ENCODE data around the gene AGO3.

The AGO3 gene

DNA sequence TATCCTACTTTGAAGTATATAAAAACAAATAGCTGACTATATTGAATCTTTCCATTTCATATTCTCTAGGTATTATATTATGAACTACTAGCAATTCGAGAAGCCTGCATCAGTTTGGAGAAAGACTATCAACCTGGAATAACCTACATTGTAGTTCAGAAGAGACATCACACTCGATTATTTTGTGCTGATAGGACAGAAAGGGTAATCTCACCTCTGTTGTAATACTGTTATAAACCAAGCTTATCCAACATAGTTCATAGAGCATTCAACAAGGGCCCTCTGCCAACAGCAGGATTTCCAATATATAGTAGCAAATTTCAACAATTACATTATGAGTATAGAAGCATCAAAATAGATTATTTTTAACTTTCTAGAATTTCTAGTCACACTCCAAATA, 109.3 kb downstream of the AGO3 start:
- no peak for DNase-seq (ENCODE audit: extremely low read depth, low read depth)
- TF ChIP-seq, protein P1, sequence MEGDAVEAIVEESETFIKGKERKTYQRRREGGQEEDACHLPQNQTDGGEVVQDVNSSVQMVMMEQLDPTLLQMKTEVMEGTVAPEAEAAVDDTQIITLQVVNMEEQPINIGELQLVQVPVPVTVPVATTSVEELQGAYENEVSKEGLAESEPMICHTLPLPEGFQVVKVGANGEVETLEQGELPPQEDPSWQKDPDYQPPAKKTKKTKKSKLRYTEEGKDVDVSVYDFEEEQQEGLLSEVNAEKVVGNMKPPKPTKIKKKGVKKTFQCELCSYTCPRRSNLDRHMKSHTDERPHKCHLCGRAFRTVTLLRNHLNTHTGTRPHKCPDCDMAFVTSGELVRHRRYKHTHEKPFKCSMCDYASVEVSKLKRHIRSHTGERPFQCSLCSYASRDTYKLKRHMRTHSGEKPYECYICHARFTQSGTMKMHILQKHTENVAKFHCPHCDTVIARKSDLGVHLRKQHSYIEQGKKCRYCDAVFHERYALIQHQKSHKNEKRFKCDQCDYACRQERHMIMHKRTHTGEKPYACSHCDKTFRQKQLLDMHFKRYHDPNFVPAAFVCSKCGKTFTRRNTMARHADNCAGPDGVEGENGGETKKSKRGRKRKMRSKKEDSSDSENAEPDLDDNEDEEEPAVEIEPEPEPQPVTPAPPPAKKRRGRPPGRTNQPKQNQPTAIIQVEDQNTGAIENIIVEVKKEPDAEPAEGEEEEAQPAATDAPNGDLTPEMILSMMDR (IDR thresholded peaks at IDR 0.05; ENCODE audit: low read depth, low read length, missing control alignments), result no peak
- H3K4me3 ChIP-seq (replicated peaks; ENCODE audit: low read depth, low read length), result no peak overlapping the region

DNA sequence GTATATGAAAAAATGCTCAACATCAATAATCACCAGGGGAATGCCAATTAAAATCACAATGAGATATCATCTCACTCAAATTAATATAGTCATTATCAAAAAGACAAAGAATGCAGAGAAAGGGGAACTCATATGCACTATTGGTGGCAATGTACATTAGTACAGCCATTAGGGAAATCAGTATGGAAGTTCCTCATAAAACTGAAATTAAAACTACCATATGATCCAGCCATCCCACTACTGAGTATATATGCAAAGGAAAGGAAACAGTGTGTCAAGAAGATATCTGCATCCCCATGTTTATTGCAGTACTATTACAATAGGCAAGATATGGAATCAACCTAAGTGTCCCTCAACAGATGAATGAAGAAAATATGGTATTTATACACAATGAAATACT, 120.9 kb downstream of the AGO3 start:
- DNase-seq (ENCODE audit: extremely low read depth, low read depth), result no peak
- H3K4me3 ChIP-seq (replicated peaks; ENCODE audit: low read depth, low read length), result no peak overlapping the region
- TF ChIP-seq, protein P1 (IDR thresholded peaks at IDR 0.05; ENCODE audit: low read depth, low read length, missing control alignments), result no peak

DNA sequence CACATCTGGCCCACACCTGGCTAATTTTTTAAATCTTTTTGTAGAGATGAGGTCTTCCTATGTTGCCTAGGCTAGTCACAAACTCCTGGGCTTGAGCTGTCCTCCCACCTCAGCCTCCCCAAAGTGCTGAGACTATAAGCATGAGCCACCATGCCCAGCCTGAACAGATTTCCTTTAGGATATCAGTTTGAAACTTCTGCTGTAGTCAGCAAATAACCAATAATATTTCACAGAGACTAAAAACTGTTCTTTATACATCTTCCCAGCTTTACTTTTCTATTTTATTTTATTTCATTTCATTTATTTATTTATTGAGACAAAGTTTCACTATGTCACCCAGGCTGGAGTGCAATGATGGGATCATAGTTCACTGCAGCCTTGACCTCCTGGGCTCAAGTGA, 123.1 kb downstream of the AGO3 start:
- TF ChIP-seq, protein P1 (IDR thresholded peaks at IDR 0.05; ENCODE audit: low read depth, low read length, missing control alignments), result no peak
- H3K4me3 ChIP-seq (replicated peaks; ENCODE audit: low read depth, low read length), result no peak overlapping the region
- no peak for DNase-seq (ENCODE audit: extremely low read depth, low read depth)

DNA sequence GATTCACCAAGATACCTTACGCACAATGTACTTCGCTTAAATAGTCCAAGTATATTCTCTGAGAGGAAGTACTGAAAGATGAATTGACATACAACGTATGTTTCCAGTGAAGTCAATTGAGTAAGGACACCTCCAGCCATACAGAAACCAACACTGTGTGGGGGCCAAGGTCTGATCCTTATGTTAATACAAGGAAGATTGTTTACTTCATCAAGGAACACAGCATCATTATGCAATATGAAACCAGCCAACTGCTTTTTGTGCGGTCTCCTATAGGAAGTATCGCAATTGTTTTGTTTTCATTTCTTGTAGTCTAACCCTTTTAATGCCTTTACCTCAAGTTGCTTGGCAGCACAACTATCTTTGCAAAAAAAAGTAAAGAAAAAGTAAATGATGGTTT, 124.8 kb downstream of the AGO3 start:
- TF ChIP-seq, protein P1 (IDR thresholded peaks at IDR 0.05; ENCODE audit: low read depth, low read length, missing control alignments), result no peak

DNA sequence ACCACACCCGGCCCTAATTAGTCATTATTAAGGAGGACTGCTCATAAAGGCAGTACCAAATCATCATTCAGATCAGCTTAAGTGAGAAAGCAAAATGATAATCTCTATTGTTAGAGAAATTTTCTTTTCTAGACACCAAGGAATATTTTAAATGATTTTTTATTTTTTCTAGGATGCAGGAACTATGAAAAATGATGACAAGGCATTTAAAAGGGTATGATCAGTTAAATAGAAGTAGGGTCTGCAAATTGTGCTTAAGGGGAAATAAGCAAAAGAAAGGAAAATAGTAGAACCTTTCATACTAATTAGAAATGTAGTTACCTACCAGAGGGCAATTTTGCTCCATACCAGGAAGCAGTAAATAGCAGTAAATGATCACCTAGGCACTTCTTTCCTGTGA, 131.4 kb downstream of the AGO3 start:
- no peak for DNase-seq (ENCODE audit: extremely low read depth, low read depth)
- H3K4me3 ChIP-seq (replicated peaks; ENCODE audit: low read depth, low read length), result no peak overlapping the region
- TF ChIP-seq, protein P1 (IDR thresholded peaks at IDR 0.05; ENCODE audit: low read depth, low read length, missing control alignments), result no peak

More for the DNA sequence above, 124.8 kb downstream of the AGO3 start:
- no peak overlapping the region for H3K4me3 ChIP-seq (replicated peaks; ENCODE audit: low read depth, low read length)
- no peak for DNase-seq (ENCODE audit: extremely low read depth, low read depth)

DNA sequence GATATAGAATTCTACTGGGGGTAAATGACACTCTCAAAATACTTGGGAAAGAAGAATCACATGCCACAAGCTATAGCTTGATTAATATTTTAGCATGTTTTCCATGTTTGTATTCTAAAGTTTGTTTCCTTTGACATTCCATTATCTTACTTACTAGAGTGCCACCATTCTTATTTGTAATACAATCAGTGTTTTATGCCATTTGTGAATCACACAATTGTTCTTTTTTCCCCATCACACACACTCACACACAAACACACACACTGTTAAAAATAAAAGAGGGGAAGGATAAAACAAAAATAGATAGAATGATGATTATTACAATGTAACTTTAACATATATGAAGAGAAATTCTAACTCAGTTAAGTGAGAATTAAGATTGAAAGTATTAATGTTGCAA, 137.0 kb downstream of the AGO3 start:
- TF ChIP-seq, protein P1 (IDR thresholded peaks at IDR 0.05; ENCODE audit: low read depth, low read length, missing control alignments), result no peak
- no peak overlapping the region for H3K4me3 ChIP-seq (replicated peaks; ENCODE audit: low read depth, low read length)
- DNase-seq (ENCODE audit: extremely low read depth, low read depth), result no peak

DNA sequence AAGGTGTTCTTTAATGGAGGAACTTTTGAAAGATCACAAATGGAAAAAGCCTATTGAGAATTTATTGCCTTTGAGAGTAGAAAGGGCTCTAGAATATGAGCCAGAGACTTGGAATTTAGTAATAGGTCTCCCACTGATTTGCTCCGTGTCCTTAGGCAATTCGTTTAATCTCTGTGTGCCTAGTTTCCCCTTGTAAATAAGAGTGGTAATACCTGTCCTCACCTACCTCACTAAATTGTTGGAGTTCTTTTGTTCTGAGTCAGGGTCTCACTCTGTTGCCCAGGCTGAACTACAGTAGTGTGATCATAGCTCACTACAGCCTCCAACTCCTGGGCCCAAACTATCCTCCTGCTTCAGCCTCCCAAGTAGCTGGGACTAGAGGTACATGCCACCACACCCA, 138.0 kb downstream of the AGO3 start:
- DNase-seq (ENCODE audit: extremely low read depth, low read depth), result no peak
- TF ChIP-seq, protein P1 (IDR thresholded peaks at IDR 0.05; ENCODE audit: low read depth, low read length, missing control alignments), result no peak

More for the DNA sequence above, 138.0 kb downstream of the AGO3 start:
- no peak overlapping the region for H3K4me3 ChIP-seq (replicated peaks; ENCODE audit: low read depth, low read length)

All from HFF-Myc (cell line).